GM21619 (cell line): ENCODE measurements around the gene ACAD8.
"Not testable (repeated sequence)": the region's sequence is repeated elsewhere in the genome, so short reads cannot be mapped to it uniquely, and the experiment has no call there.

Experiments used
- ATAC-seq: cut with Tn5 transposase; IDR thresholded peaks from one replicate; pipeline ENCODE4 v1.9.1; 2021; ENCODE audit not compliant: unreplicated experiment

ACAD8 gene

GRCh38 chr11:134238956-134239355 lies 14.4 kb upstream of the ACAD8 start:
- no peak for ATAC-seq

- no peak for ATAC-seq
These were observed 12.8 kb upstream of the ACAD8 start for GRCh38 chr11:134240592-134240991.

- ATAC-seq, result no peak
These were observed 11.0 kb upstream of the ACAD8 start for GRCh38 chr11:134242376-134242775.

GRCh38 chr11:134243913-134244312 lies 9.5 kb upstream of the ACAD8 start:
- ATAC-seq, result no peak

- ATAC-seq, result peak; percentile 96
These were observed 8.8 kb upstream of the ACAD8 start for GRCh38 chr11:134244593-134244992.

- no peak for ATAC-seq
These were observed 7.9 kb upstream of the ACAD8 start for GRCh38 chr11:134245434-134245833.

- ATAC-seq, result no peak
These were observed 7.3 kb upstream of the ACAD8 start for GRCh38 chr11:134246100-134246499.

GRCh38 chr11:134246678-134247077 lies 6.7 kb upstream of the ACAD8 start:
- ATAC-seq, result no peak

- no peak for ATAC-seq
These were observed 4.4 kb upstream of the ACAD8 start for GRCh38 chr11:134248910-134249480.

- no peak for ATAC-seq
These were observed 3.1 kb upstream of the ACAD8 start for GRCh38 chr11:134250246-134250645.

GRCh38 chr11:134250675-134251074 lies 2.7 kb upstream of the ACAD8 start:
- ATAC-seq, result no peak

GRCh38 chr11:134252346-134253187 lies 801 bp upstream of the ACAD8 start:
- peak; percentile 27 for ATAC-seq

GRCh38 chr11:134254433-134255183 lies 1.2 kb downstream of the ACAD8 start:
- ATAC-seq, result no peak

- not testable (repeated sequence) for ATAC-seq
These were observed 1.8 kb downstream of the ACAD8 start for GRCh38 chr11:134255184-134255561.

- no peak for ATAC-seq
These were observed 3.7 kb downstream of the ACAD8 start for GRCh38 chr11:134257101-134257500.

- ATAC-seq, result no peak
These were observed 5.2 kb downstream of the ACAD8 start for GRCh38 chr11:134258577-134258976.

GRCh38 chr11:134260503-134260902 lies 7.1 kb downstream of the ACAD8 start:
- no peak for ATAC-seq

GRCh38 chr11:134260983-134261382 lies 7.6 kb downstream of the ACAD8 start:
- no peak for ATAC-seq

GRCh38 chr11:134261626-134262488 lies 8.5 kb downstream of the ACAD8 start:
- ATAC-seq, result no peak

- ATAC-seq, result no peak
These were observed 11.8 kb downstream of the ACAD8 start for GRCh38 chr11:134264966-134265764.
